OCI-LY3 (cell line): ENCODE results near the gene VTI1A.

Experiments used
- H2AFZ ChIP-seq: fragments of 200-600, 300-600 bp; shearing (Covaris generic); 2 replicates; pipeline ENCODE4 v1.6.0; 2014; ENCODE audit warnings: antibody characterized with exemption, low read depth, low read length
- H3K27ac ChIP-seq: fragments of 200-600, 300-600 bp; sonication (generic); 2 replicates; pipeline ENCODE4 v1.5.1; 2014; ENCODE audit warnings: mild to moderate bottlenecking, low read length, moderate library complexity, mixed read lengths
- H3K27me3 ChIP-seq: fragments of 200-600, 300-600 bp; sonication (generic); 2 replicates; pipeline ENCODE4 v1.6.1; 2014; ENCODE audit warnings: low read depth, low read length, mixed read lengths
- H3K36me3 ChIP-seq: fragments of 200-600, 300-600 bp; sonication (generic); replicated peaks from 2 replicates; pipeline ENCODE3; 2014; ENCODE audit warnings: low read depth, low read length, mixed read lengths
- H3K4me1 ChIP-seq: fragments of 300-600, 200-600 bp; sonication (generic); 2 replicates; pipeline ENCODE4 v1.6.1; 2014; ENCODE audit warnings: low read length, mixed read lengths
- H3K4me2 ChIP-seq: fragments of 200-600, 300-600 bp; sonication (generic); 2 replicates; pipeline ENCODE4 v1.6.1; 2014; ENCODE audit warnings: low read length, mixed read lengths
- H3K4me3 ChIP-seq: fragments of 300-600, 200-600 bp; sonication (generic); 2 replicates; pipeline ENCODE4 v1.5.1; 2014; ENCODE audit warnings: antibody characterized with exemption, mild to moderate bottlenecking, low read length, moderate library complexity
- H3K79me2 ChIP-seq: fragments of 300-600, 200-600 bp; shearing (Covaris generic); 2 replicates; pipeline ENCODE4 v1.6.1; 2014; ENCODE audit warnings: mild to moderate bottlenecking, low read length, mixed read lengths
- H3K9ac ChIP-seq: fragments of 300-600, 200-600 bp; shearing (Covaris generic); 2 replicates; pipeline ENCODE4 v1.6.0; 2014; ENCODE audit warnings: mild to moderate bottlenecking, low read length, moderate library complexity
- H3K9me3 ChIP-seq: fragments of 200-600, 300-600 bp; shearing (Covaris generic); 2 replicates; pipeline ENCODE4 v1.6.1; 2014; ENCODE audit warnings: low read length, mixed read lengths; ENCODE audit not compliant: insufficient read depth
- H4K20me1 ChIP-seq: fragments of 200-600, 300-600 bp; sonication (generic); 2 replicates; pipeline ENCODE4 v1.6.1; 2016; ENCODE audit warnings: low read length, mixed read lengths; ENCODE audit not compliant: insufficient read depth
- EZH2phosphoT487 ChIP-seq: fragments of 200-600 bp; shearing (Covaris generic); IDR thresholded peaks from 2 replicates; pipeline ENCODE4 v1.6.1; 2018; ENCODE audit warnings: antibody characterized with exemption, mixed run types, low read depth
- TF ChIP-seq, protein P1 (sequence below): fragments of 200-600, 300-600 bp; sonication (generic); IDR thresholded peaks from 2 replicates; pipeline ENCODE4 v1.5.1; 2014; ENCODE audit warnings: antibody characterized with exemption, low read length, low read depth

Gene VTI1A

DNA sequence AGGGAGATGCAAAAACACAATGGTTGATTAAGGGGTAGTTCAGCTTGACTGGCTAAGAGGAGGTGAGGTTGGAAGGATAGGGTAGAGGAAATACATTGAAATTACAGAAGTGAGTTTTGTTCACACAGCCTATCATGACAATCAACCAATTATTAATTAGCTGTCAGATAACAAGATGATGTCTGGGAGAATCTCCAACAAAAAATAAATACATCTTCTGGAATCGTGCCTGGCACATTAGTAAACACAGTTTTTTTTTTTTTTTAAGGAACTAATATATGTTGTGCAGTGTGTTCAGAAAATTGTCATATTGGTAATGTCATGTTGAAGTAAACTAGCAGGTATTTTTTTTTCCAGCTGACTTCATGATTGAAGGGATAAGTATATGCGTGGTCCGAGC lies 171.8 kb downstream of the VTI1A start:
- TF ChIP-seq, protein P1, sequence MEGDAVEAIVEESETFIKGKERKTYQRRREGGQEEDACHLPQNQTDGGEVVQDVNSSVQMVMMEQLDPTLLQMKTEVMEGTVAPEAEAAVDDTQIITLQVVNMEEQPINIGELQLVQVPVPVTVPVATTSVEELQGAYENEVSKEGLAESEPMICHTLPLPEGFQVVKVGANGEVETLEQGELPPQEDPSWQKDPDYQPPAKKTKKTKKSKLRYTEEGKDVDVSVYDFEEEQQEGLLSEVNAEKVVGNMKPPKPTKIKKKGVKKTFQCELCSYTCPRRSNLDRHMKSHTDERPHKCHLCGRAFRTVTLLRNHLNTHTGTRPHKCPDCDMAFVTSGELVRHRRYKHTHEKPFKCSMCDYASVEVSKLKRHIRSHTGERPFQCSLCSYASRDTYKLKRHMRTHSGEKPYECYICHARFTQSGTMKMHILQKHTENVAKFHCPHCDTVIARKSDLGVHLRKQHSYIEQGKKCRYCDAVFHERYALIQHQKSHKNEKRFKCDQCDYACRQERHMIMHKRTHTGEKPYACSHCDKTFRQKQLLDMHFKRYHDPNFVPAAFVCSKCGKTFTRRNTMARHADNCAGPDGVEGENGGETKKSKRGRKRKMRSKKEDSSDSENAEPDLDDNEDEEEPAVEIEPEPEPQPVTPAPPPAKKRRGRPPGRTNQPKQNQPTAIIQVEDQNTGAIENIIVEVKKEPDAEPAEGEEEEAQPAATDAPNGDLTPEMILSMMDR, result no peak
- no peak for TF ChIP-seq EZH2phosphoT487
- no peaks in the 10 kb centered on the region for H3K79me2 ChIP-seq
- no peak overlapping the region for H3K4me3 ChIP-seq
- H3K9ac ChIP-seq, result no peak overlapping the region
- no peaks in the 10 kb centered on the region for H3K4me1 ChIP-seq
- no peak overlapping the region for H3K27ac ChIP-seq
- H2AFZ ChIP-seq, result no peak overlapping the region
- H3K4me2 ChIP-seq, result no peak overlapping the region
- H3K9me3 ChIP-seq, result no peaks in the 10 kb centered on the region
- no peaks in the 10 kb centered on the region for H3K27me3 ChIP-seq
- no peaks in the 10 kb centered on the region for H4K20me1 ChIP-seq
- H3K36me3 ChIP-seq, result no peaks in the 10 kb centered on the region

DNA sequence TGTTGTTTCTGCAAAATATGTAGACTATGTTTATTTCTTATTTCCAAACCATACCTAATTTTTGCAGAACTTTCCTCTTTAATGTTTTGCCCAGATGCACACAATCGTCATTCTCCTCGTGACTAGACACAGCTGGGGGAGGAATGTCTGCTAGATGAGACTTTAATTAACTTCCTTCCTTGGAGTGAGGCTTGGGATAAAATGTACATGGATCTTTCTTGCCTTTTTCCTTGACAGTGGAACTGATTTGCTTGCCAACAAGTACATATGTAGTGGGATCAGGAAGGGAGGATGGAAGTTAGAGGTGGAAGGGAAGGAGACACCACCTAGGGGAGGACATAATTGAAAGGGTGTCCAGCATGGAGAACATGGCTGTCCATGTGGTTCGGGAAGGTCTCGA lies 172.5 kb downstream of the VTI1A start:
- no peak overlapping the region for H3K4me3 ChIP-seq
- H3K79me2 ChIP-seq, result no peaks in the 10 kb centered on the region
- no peaks in the 10 kb centered on the region for H3K36me3 ChIP-seq
- H3K9me3 ChIP-seq, result no peaks in the 10 kb centered on the region
- no peaks in the 10 kb centered on the region for H3K4me1 ChIP-seq
- no peak overlapping the region for H3K9ac ChIP-seq
- no peak overlapping the region for H2AFZ ChIP-seq
- no peak overlapping the region for H3K27ac ChIP-seq
- no peaks in the 10 kb centered on the region for H3K27me3 ChIP-seq
- no peak overlapping the region for H3K4me2 ChIP-seq
- H4K20me1 ChIP-seq, result no peaks in the 10 kb centered on the region
- TF ChIP-seq, protein P1, result no peak
- no peak for TF ChIP-seq EZH2phosphoT487

DNA sequence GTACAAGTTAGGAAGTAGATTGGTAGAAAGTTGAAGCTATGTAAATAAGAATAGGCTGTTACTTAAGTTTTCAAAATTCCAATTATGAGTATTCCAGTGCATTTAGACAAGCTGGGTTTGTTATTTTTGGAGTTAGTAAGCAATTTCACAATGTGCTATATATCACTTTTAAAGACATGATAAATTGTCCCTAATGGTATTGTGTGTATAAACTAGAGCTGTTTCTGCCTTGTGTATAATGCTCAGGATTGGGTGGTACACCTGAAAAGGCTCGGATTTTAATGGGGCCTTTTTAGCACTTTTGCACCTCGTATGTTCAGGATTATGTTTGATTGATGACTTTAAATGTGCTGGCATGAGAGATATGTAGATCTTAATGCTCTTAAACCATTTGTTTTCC lies 175.8 kb downstream of the VTI1A start:
- Histone ChIP-seq H3K27ac (no peak overlapping the region), H3K4me3 (no peak overlapping the region), H3K9ac (no peak overlapping the region), H3K27me3 (no peaks in the 10 kb centered on the region), H3K79me2 (no peaks in the 10 kb centered on the region), H3K36me3 (no peaks in the 10 kb centered on the region), H3K9me3 (no peaks in the 10 kb centered on the region), H3K4me2 (no peak overlapping the region), H4K20me1 (no peaks in the 10 kb centered on the region), H3K4me1 (no peaks in the 10 kb centered on the region), H2AFZ (no peak overlapping the region)
- TF ChIP-seq EZH2phosphoT487, result no peak
- TF ChIP-seq, protein P1, result no peak

DNA sequence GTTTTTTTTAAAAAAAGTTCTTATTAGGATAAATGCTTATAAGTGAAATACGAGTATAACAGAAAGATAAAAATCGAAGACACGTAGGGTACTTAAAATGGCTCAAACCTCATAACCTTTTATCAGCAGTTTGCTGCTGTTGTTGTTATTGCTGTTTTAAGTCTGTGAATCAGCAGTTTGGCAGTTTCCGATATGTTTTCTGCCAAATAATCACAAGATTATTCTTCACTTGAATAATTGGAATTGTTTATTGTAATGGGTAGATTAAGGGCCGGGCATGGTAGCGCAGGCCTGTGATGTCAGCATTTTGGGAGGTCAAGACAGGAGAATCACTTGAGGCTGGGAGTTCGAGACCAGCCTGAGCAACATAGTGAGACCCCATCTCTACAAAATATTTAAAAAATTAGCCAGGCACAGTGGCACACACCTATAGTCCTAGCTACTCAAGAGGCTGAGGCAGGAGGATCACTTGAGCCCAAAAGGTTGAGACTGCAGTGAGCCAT lies 177.6 kb downstream of the VTI1A start:
- H4K20me1 ChIP-seq, result no peaks in the 10 kb centered on the region
- no peaks in the 10 kb centered on the region for H3K9me3 ChIP-seq
- H3K4me1 ChIP-seq, result no peaks in the 10 kb centered on the region
- H3K4me2 ChIP-seq, result no peak overlapping the region
- H3K27ac ChIP-seq, result no peak overlapping the region
- TF ChIP-seq EZH2phosphoT487, result no peak
- TF ChIP-seq, protein P1, result no peak
- no peaks in the 10 kb centered on the region for H3K27me3 ChIP-seq
- no peak overlapping the region for H2AFZ ChIP-seq
- no peaks in the 10 kb centered on the region for H3K79me2 ChIP-seq
- no peak overlapping the region for H3K9ac ChIP-seq
- no peak overlapping the region for H3K4me3 ChIP-seq
- no peaks in the 10 kb centered on the region for H3K36me3 ChIP-seq
